H9 (cell line): Measurements from ENCODE around the gene MALL. TPM values are rescaled to one million over a fixed set of nuclear protein-coding genes. Genes with fewer than 3 reads are reported as not detected.
"Not testable (repeated sequence)": the region's sequence is repeated elsewhere in the genome, so short reads cannot be mapped to it uniquely, and the experiment has no call there.

Experiments used
- DNase-seq: peaks from one replicate; pipeline ENCODE4 v3.0.0-alpha.2; 2017
- H2AFZ ChIP-seq: one replicate; pipeline ENCODE4 v1.6.1; 2013; ENCODE audit warnings: mild to moderate bottlenecking, low read length, control low read depth, moderate library complexity
- H2AK5ac ChIP-seq: 2 replicates; pipeline ENCODE4 v1.6.1; 2013; ENCODE audit warnings: low read length, control low read depth, mixed read lengths; ENCODE audit not compliant: insufficient read length
- H2BK120ac ChIP-seq: one replicate; pipeline ENCODE4 v1.6.1; 2013; ENCODE audit warnings: low read depth, mild to moderate bottlenecking, low read length, control low read depth, inconsistent platforms; ENCODE audit not compliant: poor library complexity, severe bottlenecking
- H2BK12ac ChIP-seq: 2 replicates; pipeline ENCODE4 v1.6.1; 2013; ENCODE audit warnings: low read length, control low read depth, mixed read lengths, low read depth; ENCODE audit not compliant: insufficient read length
- H2BK15ac ChIP-seq: 2 replicates; pipeline ENCODE4 v1.6.1; 2013; ENCODE audit warnings: low read depth, low read length, control low read depth
- H2BK20ac ChIP-seq: one replicate; pipeline ENCODE4 v1.6.1; 2013; ENCODE audit warnings: low read depth, mild to moderate bottlenecking, low read length, control low read depth, inconsistent platforms; ENCODE audit not compliant: poor library complexity, severe bottlenecking
- H2BK5ac ChIP-seq: 2 replicates; pipeline ENCODE4 v1.6.1; 2013; ENCODE audit warnings: low read length, control low read depth, mixed read lengths; ENCODE audit not compliant: insufficient read length
- H3K14ac ChIP-seq: 2 replicates; pipeline ENCODE4 v1.6.1; 2013; ENCODE audit warnings: low read length, control low read depth; ENCODE audit not compliant: insufficient read depth
- H3K18ac ChIP-seq: 2 replicates; pipeline ENCODE4 v1.6.1; 2013; ENCODE audit warnings: low read depth, mild to moderate bottlenecking, mixed read lengths, low read length, control low read depth; ENCODE audit not compliant: insufficient read length
- H3K23ac ChIP-seq: 2 replicates; pipeline ENCODE4 v1.6.1; 2013; ENCODE audit warnings: low read length, control low read depth, mixed read lengths, low read depth; ENCODE audit not compliant: insufficient read length
- H3K23me2 ChIP-seq: 2 replicates; pipeline ENCODE4 v1.6.1; 2013; ENCODE audit warnings: low read depth, mild to moderate bottlenecking, mixed read lengths, low read length, control low read depth; ENCODE audit not compliant: insufficient read length, poor library complexity, severe bottlenecking
- H3K27ac ChIP-seq: 2 replicates; pipeline ENCODE4 v1.5.1; 2013; ENCODE audit warnings: low read length, control low read depth, mixed read lengths, low read depth; ENCODE audit not compliant: insufficient read length
- H3K27me3 ChIP-seq: 2 replicates; pipeline ENCODE4 v1.6.1; 2013; ENCODE audit warnings: low read length, control low read depth, inconsistent platforms; ENCODE audit not compliant: insufficient read depth
- H3K4ac ChIP-seq: 2 replicates; pipeline ENCODE4 v1.6.1; 2013; ENCODE audit warnings: low read depth, mild to moderate bottlenecking, control low read depth, inconsistent platforms, low read length, moderate library complexity
- H3K4me1 ChIP-seq: 2 replicates; pipeline ENCODE4 v1.6.1; 2013; ENCODE audit warnings: low read length, control low read depth, inconsistent platforms; ENCODE audit not compliant: insufficient read depth
- H3K4me2 ChIP-seq: 2 replicates; pipeline ENCODE4 v1.6.1; 2013; ENCODE audit warnings: low read length, control low read depth, mixed read lengths; ENCODE audit not compliant: insufficient read length, insufficient read depth
- H3K56ac ChIP-seq: 2 replicates; pipeline ENCODE4 v1.6.1; 2013; ENCODE audit warnings: low read depth, mild to moderate bottlenecking, mixed read lengths, low read length, control low read depth; ENCODE audit not compliant: insufficient read length
- H3K79me1 ChIP-seq: 2 replicates; pipeline ENCODE4 v1.6.1; 2013; ENCODE audit warnings: low read depth, mild to moderate bottlenecking, moderate library complexity, low read length, control low read depth, inconsistent platforms; ENCODE audit not compliant: insufficient read depth, poor library complexity, severe bottlenecking
- H3K79me2 ChIP-seq: 2 replicates; pipeline ENCODE4 v1.6.1; 2013; ENCODE audit warnings: low read length, control low read depth, inconsistent platforms; ENCODE audit not compliant: insufficient read depth
- H3K9ac ChIP-seq: 2 replicates; pipeline ENCODE4 v1.6.1; 2013; ENCODE audit warnings: low read length, control low read depth, mixed read lengths; ENCODE audit not compliant: insufficient read length; ENCODE audit errors: extremely low read depth
- H3K9me3 ChIP-seq: one replicate; pipeline ENCODE4 v1.6.1; 2013; ENCODE audit warnings: low read depth, low read length, inconsistent platforms; ENCODE audit not compliant: control insufficient read depth
- H3T11ph ChIP-seq: one replicate; pipeline ENCODE4 v1.6.1; 2013; ENCODE audit warnings: mild to moderate bottlenecking, low read length, control low read depth, inconsistent platforms
- H4K20me1 ChIP-seq: one replicate; pipeline ENCODE4 v1.6.1; 2013; ENCODE audit not compliant: control insufficient read depth, insufficient read length, insufficient read depth
- H4K5ac ChIP-seq: 2 replicates; pipeline ENCODE4 v1.6.1; 2013; ENCODE audit warnings: low read depth, mild to moderate bottlenecking, mixed read lengths, low read length, control low read depth; ENCODE audit not compliant: insufficient read length
- H4K8ac ChIP-seq: replicated peaks from 2 replicates; pipeline ENCODE4 v1.6.1; 2013; ENCODE audit warnings: low read length, control low read depth, mixed read lengths, low read depth; ENCODE audit not compliant: insufficient read length
- H4K91ac ChIP-seq: 2 replicates; pipeline ENCODE4 v1.6.1; 2013; ENCODE audit warnings: low read depth, mild to moderate bottlenecking, moderate library complexity, mixed read lengths, low read length, control low read depth; ENCODE audit not compliant: insufficient read length
- H3K27ac Mint-ChIP-seq, 3 experiments: 2 replicates in 2 of 3; 3 replicates in 1 of 3; pipeline ENCODE4 v1.8.0; 2020 to 2021; ENCODE audit warnings: mixed read lengths in 3 of 3, mild to moderate bottlenecking in 1 of 3, moderate library complexity in 1 of 3
- H3K27me3 Mint-ChIP-seq: 2 replicates; pipeline ENCODE4 v1.8.0; 2021; ENCODE audit warnings: low read depth, mild to moderate bottlenecking, moderate library complexity, mixed read lengths
- H3K36me3 Mint-ChIP-seq, 3 experiments: 2 replicates in 2 of 3; 3 replicates in 1 of 3; pipeline ENCODE4 v1.8.0; 2020 to 2021; ENCODE audit warnings: low read depth in 3 of 3, mixed read lengths in 3 of 3; ENCODE audit not compliant: insufficient read depth in 1 of 3
- H3K4me1 Mint-ChIP-seq, 2 experiments: 2 replicates each; pipeline ENCODE4 v1.8.0; 2020; ENCODE audit warnings: mixed read lengths in 2 of 2
- H3K4me3 Mint-ChIP-seq, 2 experiments: 2 replicates in 1 of 2; 3 replicates in 1 of 2; pipeline ENCODE4 v1.8.0; 2020 to 2021; ENCODE audit warnings: mild to moderate bottlenecking in 2 of 2, mixed read lengths in 2 of 2, moderate library complexity in 1 of 2
- H3K9me3 Mint-ChIP-seq, 2 experiments: 2 replicates in 1 of 2; 3 replicates in 1 of 2; pipeline ENCODE4 v1.8.0; 2020; ENCODE audit warnings: mild to moderate bottlenecking in 2 of 2, mixed read lengths in 2 of 2, moderate library complexity in 1 of 2
- WGBS: extraction: QIAGEN DNeasy Blood & Tissue Kit; methylation state at CpG from one replicate; pipeline ENCODE4 v1.1.7; 2013; ENCODE audit warnings: missing lambda C conversion rate, low lambda C conversion rate, mixed read lengths; ENCODE audit not compliant: insufficient read length; ENCODE audit errors: extremely low coverage; 5-methylcytosine and 5-hydroxymethylcytosine counted together
- total RNA-seq: library from RNA; stranded (reverse); gene quantifications from 2 replicates; pipeline ENCODE4 v1.2.1, GENCODE V29; 2021
- TF ChIP-seq, protein P1 (sequence below): fragments of 200-600 bp; sonication (generic); conservative IDR thresholded peaks from 3 replicates; pipeline ENCODE4 v1.8.0; 2021; ENCODE audit warnings: antibody characterized with exemption, mild to moderate bottlenecking

MALL gene
- total RNA-seq, 1 experiment from 2014 or later, result 5.0 TPM

DNA sequence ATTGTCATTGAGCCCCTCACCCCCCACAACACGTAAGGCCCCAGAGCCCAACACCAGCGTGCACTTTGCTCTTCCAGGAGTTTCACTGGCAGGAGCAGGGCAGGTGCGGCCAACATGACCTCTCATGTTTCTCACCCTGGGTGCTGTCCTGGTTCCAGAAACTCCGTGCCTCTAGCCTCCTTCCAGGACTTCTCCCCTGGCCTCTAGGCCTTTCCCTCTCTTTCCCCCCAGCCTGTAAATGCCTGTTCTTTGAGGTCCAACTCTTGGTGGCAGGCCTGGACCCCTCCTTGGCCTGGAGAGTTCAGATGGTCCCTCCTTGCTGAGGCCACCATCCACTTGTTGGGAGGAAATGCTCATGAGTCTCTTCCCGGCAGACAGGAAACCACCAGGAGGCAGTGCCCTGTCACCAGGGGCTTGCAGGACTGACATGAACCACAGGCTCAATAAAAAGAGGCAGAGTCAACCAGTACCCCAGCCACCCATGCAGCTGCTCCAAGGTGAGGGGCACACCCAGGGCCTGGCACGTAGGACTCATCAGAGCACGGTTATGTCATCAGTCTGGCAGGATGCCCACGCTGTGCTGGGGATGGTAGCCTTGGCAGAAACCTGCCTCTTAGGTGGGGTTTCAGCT, 1.5 kb downstream of the MALL start:
- H3K27me3 Mint-ChIP-seq, result peaks cover 75% of the 10 kb centered on the region
- H3K27me3 ChIP-seq, result peaks cover 8% of the 10 kb centered on the region; the same call in 1 of the 2 replicates

GRCh38 chr2:110108291-110108690, 7.3 kb downstream of the MALL start:
- H4K91ac ChIP-seq, H2BK12ac ChIP-seq, H3K9ac ChIP-seq, H3K4me2 ChIP-seq, H3K4me1 ChIP-seq, H2BK120ac ChIP-seq, H3K27ac Mint-ChIP-seq, H4K8ac ChIP-seq, H3K23me2 ChIP-seq, H3K27ac ChIP-seq, H2BK20ac ChIP-seq, H3K9me3 Mint-ChIP-seq, H3K56ac ChIP-seq, H3K4me3 Mint-ChIP-seq, H2BK15ac ChIP-seq, H3K9me3 ChIP-seq, H3K27me3 ChIP-seq, H3K4me1 Mint-ChIP-seq, H2BK5ac ChIP-seq, H2AK5ac ChIP-seq, H3K79me1 ChIP-seq, DNase-seq, H4K20me1 ChIP-seq, H3K4ac ChIP-seq, H3T11ph ChIP-seq, H4K5ac ChIP-seq, H3K79me2 ChIP-seq, H3K18ac ChIP-seq, H2AFZ ChIP-seq, H3K36me3 Mint-ChIP-seq, H3K14ac ChIP-seq, H3K23ac ChIP-seq: not testable (repeated sequence)
- peaks cover 23% of the 10 kb centered on the region for H3K27me3 Mint-ChIP-seq
- no CpG with 5 or more reads among the region's 2 CpGs for WGBS

More for the DNA sequence above, 1.5 kb downstream of the MALL start:
- Histone ChIP-seq H3K23me2 (peaks cover 9% of the 10 kb centered on the region), H4K5ac (no peak overlapping the region), H2BK20ac (no peak overlapping the region), H2BK15ac (no peak overlapping the region), H4K20me1 (no peaks in the 10 kb centered on the region), H2AK5ac (no peak overlapping the region), H3K4ac (no peak overlapping the region), H3K56ac (no peak overlapping the region), H3K4me2 (no peak overlapping the region), H3K9me3 (no peaks in the 10 kb centered on the region), H2BK5ac (no peak overlapping the region), H3K4me1 (peaks cover 3% of the 10 kb centered on the region; the same call in 1 of the 2 replicates), H4K91ac (no peak overlapping the region), H3K18ac (no peak overlapping the region), H3K27ac (no peak overlapping the region), H2BK12ac (no peak overlapping the region), H3K79me1 (no peaks in the 10 kb centered on the region), H3K79me2 (no peaks in the 10 kb centered on the region), H3K9ac (no peak overlapping the region), H2AFZ (no peak overlapping the region), H4K8ac (no peak overlapping the region), H3T11ph (no peak overlapping the region), H3K23ac (no peak overlapping the region), H3K14ac (no peak overlapping the region), H2BK120ac (no peak overlapping the region)
- Mint-ChIP-seq H3K36me3 (no peaks in the 10 kb centered on the region; a peak in 1 of 7 replicates), H3K4me3 (no peak overlapping the region), H3K27ac (no peak overlapping the region), H3K9me3 (peaks cover 0 to 2% of the 10 kb centered on the region in 2 experiments; a peak in 1 of 5 replicates), H3K4me1 (peaks cover 10 to 15% of the 10 kb centered on the region in 2 experiments)
- TF ChIP-seq, protein P1, sequence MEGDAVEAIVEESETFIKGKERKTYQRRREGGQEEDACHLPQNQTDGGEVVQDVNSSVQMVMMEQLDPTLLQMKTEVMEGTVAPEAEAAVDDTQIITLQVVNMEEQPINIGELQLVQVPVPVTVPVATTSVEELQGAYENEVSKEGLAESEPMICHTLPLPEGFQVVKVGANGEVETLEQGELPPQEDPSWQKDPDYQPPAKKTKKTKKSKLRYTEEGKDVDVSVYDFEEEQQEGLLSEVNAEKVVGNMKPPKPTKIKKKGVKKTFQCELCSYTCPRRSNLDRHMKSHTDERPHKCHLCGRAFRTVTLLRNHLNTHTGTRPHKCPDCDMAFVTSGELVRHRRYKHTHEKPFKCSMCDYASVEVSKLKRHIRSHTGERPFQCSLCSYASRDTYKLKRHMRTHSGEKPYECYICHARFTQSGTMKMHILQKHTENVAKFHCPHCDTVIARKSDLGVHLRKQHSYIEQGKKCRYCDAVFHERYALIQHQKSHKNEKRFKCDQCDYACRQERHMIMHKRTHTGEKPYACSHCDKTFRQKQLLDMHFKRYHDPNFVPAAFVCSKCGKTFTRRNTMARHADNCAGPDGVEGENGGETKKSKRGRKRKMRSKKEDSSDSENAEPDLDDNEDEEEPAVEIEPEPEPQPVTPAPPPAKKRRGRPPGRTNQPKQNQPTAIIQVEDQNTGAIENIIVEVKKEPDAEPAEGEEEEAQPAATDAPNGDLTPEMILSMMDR, result peak; percentile 28; the same call in 2 of the 3 replicates
- DNase-seq, result no peak
- no CpG with 5 or more reads among the region's 8 CpGs for WGBS
